GM18873 (cell line): ENCODE results near the gene P4HB.

Experiments used
- ATAC-seq: cut with Tn5 transposase; IDR thresholded peaks from one replicate; pipeline ENCODE4 v1.9.1; 2021; ENCODE audit warnings: mild to moderate bottlenecking, moderate library complexity, moderate number of reproducible peaks; ENCODE audit not compliant: unreplicated experiment, low FRiP score

The P4HB gene

DNA sequence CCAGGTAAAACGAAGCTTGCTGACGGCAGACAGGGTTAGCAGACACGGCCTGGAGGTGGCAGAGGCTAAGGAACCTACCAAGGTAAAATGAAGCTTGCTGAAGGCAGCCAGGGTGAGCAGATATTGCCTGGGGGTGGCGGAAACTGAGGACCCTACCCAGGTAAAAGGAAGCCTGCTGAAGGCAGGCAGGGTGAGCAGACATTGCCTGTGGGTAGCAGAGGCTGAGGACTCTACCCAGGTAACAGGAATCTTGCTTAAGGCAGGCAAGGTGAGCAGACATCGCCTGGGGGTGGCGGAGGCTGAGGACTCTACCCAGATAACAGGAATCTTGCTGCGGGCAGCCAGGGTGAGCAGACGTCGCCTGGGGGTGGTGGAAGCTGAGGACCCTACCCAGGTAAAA, 59.0 kb downstream of the P4HB start:
- ATAC-seq = no peak

DNA sequence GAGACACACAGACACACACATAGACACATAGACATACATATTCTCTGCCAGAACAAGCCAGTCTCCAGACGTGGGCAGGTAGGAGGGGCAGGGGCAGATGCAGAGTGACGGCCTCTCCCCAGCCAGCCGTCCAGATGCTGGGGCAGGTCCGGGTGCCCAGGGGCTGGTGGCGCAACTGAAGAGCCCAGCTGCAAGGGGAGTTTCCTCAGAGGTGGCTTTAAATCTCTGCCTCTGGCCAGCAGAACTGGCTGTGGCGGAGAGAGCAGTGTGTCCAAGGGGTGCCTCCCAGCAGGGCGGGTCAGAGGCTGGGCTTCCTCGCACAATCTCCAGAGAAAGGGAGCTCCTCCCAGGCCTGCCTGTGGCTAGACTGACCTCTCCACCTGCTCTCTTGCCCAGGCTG, 65.8 kb downstream of the P4HB start:
- no peak for ATAC-seq

DNA sequence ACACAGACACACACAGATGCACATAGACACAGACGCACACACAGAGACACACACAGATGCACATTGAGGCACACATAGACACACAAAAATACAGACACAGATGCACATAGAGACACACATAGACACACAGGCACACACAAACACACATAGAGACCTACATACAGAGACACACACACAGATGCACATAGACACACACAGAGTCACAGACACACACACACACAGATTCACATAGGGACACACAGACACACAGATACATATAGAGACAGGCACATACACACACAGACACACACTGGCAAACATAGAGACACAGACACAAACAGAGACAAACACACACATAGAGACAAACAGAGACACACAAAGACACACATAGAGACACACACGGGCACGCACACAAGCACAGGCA, 66.3 kb downstream of the P4HB start:
- no peak for ATAC-seq
